Measurements from ENCODE around the gene ZBTB12. TPM values are rescaled to one million over a fixed set of nuclear protein-coding genes. Genes with fewer than 3 reads are reported as not detected.

Gene ZBTB12
- total and polyA plus RNA-seq, 10 of the 15 experiments (the other 5 are each of a cell fraction or from before 2014, with no cell fraction given), result 0.81 to 4.5 (median 1.7) TPM; not detected in 4

- Histone ChIP-seq H3K4me3 (no peak overlapping the region), H3K9ac (ENCODE audit: control insufficient read depth, insufficient read depth, low read length) (no peak overlapping the region), H3K27ac (ENCODE audit: control insufficient read depth, insufficient read depth) (no peak overlapping the region), H2AFZ (ENCODE audit: control insufficient read depth, low read depth, low read length) (no peak overlapping the region), H3K27me3 (replicated peaks in 1 of 2; ENCODE audit: control insufficient read depth in 2 of 2, insufficient read depth in 2 of 2, low read length in 1 of 2) (no peaks in the 10 kb centered on the region), H3K4me2 (ENCODE audit: control insufficient read depth, insufficient read depth) (no peak overlapping the region), H3K4me1 (ENCODE audit: control insufficient read depth, insufficient read depth, low read length) (no peaks in the 10 kb centered on the region), H3K36me3 (ENCODE audit: control insufficient read depth in 2 of 2, insufficient read depth in 2 of 2, low read length in 1 of 2) (peaks cover 16 to 28% of the 10 kb centered on the region in 2 experiments; a peak in 3 of 4 replicates), H3K79me2 (ENCODE audit: control insufficient read depth, insufficient read depth, low read length) (no peaks in the 10 kb centered on the region), H4K20me1 (ENCODE audit: control insufficient read depth, insufficient read depth) (no peaks in the 10 kb centered on the region), H3K9me3 (replicated peaks; ENCODE audit: control insufficient read depth, insufficient read depth, low read length) (no peaks in the 10 kb centered on the region)
- intact Hi-C loops (cut with micrococcal nuclease; ENCODE audit: unreplicated experiment) (no loop called here), in situ Hi-C loops (cut with MboI) (no loop called here)
- ChIA-PET RAD21 (ENCODE audit: unreplicated experiment) (interaction anchor here (0.7 kb wide), 1 partner anchor 191 kb away, joined by 4 read pairs; no protein-coding TSS in a partner anchor), POLR2A (interaction anchor here (1.5 kb wide), 1 partner anchor 185 kb away, joined by 3 read pairs; the partner anchor contains the start of gene ABHD16A), SMC1A (ENCODE audit: uncharacterized antibody, unreplicated experiment) (interaction anchor here (0.7 kb wide), 1 partner anchor 10 kb away, joined by 3 read pairs; no protein-coding TSS in a partner anchor), CTCF (interaction anchor here (0.7 to 1.4 kb wide), 4 partner anchors 15 to 343 kb away, joined by 3 to 6 read pairs (median 3); partner anchors contain the start of gene ATP6V1G2)
- FAIRE-seq (no peak), DNase-seq (ENCODE audit: low read depth, low spot score) (no peak), ATAC-seq (peak; percentile 64)
- BruUV-seq (replicated peaks), result TSS peak; percentile 60
- TF ChIP-seq CHD1 (IDR thresholded peaks at IDR 0.05; ENCODE audit: low read depth, low read length) (no peak), RAD21 (IDR thresholded peaks at IDR 0.05; ENCODE audit: insufficient read depth, low read depth, low read length) (peak; percentile 61), SMC3 (IDR thresholded peaks at IDR 0.05; ENCODE audit: borderline replicate concordance, low read length) (peak; percentile 43; the same call in 1 of the 2 replicates), SMARCA5 (IDR thresholded peaks at IDR 0.05) (no peak)
- TF ChIP-seq, protein P1, sequence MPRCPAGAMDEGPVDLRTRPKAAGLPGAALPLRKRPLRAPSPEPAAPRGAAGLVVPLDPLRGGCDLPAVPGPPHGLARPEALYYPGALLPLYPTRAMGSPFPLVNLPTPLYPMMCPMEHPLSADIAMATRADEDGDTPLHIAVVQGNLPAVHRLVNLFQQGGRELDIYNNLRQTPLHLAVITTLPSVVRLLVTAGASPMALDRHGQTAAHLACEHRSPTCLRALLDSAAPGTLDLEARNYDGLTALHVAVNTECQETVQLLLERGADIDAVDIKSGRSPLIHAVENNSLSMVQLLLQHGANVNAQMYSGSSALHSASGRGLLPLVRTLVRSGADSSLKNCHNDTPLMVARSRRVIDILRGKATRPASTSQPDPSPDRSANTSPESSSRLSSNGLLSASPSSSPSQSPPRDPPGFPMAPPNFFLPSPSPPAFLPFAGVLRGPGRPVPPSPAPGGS (IDR thresholded peaks at IDR 0.05; ENCODE audit: borderline replicate concordance, insufficient read depth, low read depth, low read length, poor library complexity, severe bottlenecking), result peak; percentile 69
- TF ChIP-seq, protein P2, sequence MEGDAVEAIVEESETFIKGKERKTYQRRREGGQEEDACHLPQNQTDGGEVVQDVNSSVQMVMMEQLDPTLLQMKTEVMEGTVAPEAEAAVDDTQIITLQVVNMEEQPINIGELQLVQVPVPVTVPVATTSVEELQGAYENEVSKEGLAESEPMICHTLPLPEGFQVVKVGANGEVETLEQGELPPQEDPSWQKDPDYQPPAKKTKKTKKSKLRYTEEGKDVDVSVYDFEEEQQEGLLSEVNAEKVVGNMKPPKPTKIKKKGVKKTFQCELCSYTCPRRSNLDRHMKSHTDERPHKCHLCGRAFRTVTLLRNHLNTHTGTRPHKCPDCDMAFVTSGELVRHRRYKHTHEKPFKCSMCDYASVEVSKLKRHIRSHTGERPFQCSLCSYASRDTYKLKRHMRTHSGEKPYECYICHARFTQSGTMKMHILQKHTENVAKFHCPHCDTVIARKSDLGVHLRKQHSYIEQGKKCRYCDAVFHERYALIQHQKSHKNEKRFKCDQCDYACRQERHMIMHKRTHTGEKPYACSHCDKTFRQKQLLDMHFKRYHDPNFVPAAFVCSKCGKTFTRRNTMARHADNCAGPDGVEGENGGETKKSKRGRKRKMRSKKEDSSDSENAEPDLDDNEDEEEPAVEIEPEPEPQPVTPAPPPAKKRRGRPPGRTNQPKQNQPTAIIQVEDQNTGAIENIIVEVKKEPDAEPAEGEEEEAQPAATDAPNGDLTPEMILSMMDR (IDR thresholded peaks at IDR 0.05 in 2 of 3, conservative IDR thresholded peaks at IDR 0.05 in 1 of 3; ENCODE audit: control insufficient read depth in 2 of 3, extremely low read depth in 1 of 3, insufficient read depth in 1 of 3, low read depth in 3 of 3, low read length in 3 of 3), result peak; percentile 53 to 84 (median 74)
- 73% methylated on average over 37 of the region's 43 CpGs for WGBS (ENCODE audit: insufficient coverage, insufficient replicate concordance, low lambda C conversion rate, missing lambda C conversion rate)
Measured at GRCh38 chr6:31888276-31889258, 13.3 kb downstream of the ZBTB12 start.

Data from GM12878 (cell line).